AG04449 (cell line): ENCODE data around the gene ASTN2.
"Not testable (repeated sequence)": the region's sequence is repeated elsewhere in the genome, so short reads cannot be mapped to it uniquely, and the experiment has no call there.

Source experiments
- CTCF ChIA-PET: fragments of 350-600 bp; formaldehyde crosslinking; extraction: SDS; loops from one replicate; lab custom pipeline; 2021; ENCODE audit warnings: antibody characterized with exemption; lab: Yijun Ruan, JAX
- POLR2A ChIA-PET: fragments of 400-600, 350-600 bp; formaldehyde crosslinking; extraction: SDS; loops from one replicate; lab custom pipeline; 2020; ENCODE audit warnings: antibody characterized with exemption, inconsistent platforms; lab: Yijun Ruan, JAX
- DNase-seq: peaks from one replicate; pipeline ENCODE4 v3.0.0-alpha.2; 2010; ENCODE audit warnings: low read depth, low spot score
- H3K4me3 ChIP-seq: 2 replicates; pipeline ENCODE4 v1.5.1; 2011; ENCODE audit warnings: low read depth, mild to moderate bottlenecking, control low read depth, low read length
- CTCF ChIP-seq: IDR thresholded peaks from one replicate; pipeline ENCODE4 v1.5.1; 2011; ENCODE audit warnings: mild to moderate bottlenecking, moderate library complexity, low read length, control low read depth, inconsistent platforms; ENCODE audit not compliant: insufficient read depth; ENCODE audit errors: missing control alignments

ASTN2 gene

DNA sequence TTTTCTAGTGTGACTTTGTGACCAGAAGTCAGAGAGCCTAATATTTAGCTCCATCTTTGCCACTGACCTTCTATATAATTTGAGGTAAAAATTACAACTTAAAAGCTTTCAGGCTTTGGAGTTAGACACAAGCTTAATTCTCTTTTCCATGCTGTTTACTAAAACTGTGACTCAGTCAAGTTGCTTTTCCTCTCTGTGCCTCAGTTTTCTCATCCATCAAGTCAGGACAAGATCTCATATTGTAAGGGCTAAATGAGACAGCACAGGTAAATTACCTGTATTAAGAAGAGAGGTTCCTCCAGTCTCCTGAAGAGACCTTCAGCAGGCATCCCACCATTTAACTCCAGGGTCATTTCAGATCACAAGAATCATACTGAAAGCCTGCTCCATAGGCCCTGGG lies 339.2 kb downstream of the ASTN2 start:
- no peak for DNase-seq
- no peak for TF ChIP-seq CTCF
- ChIA-PET CTCF (interaction anchor here (1.3 kb wide), 1 partner anchor 40 kb away, joined by 3 read pairs; no protein-coding TSS in a partner anchor), POLR2A (no interaction called here)
- H3K4me3 ChIP-seq, result no peak overlapping the region

GRCh38 chr9:117074784-117075520 lies 339.9 kb downstream of the ASTN2 start:
- no peak for DNase-seq
- no peak for TF ChIP-seq CTCF
- POLR2A ChIA-PET, result no interaction called here
- CTCF ChIA-PET, result interaction anchor here (1.0 to 1.8 kb wide), 7 partner anchors 9 to 87 kb away, joined by 3 to 9 read pairs (median 3); no protein-coding TSS in a partner anchor
- H3K4me3 ChIP-seq, result no peak overlapping the region

GRCh38 chr9:117074342-117074662 lies 340.6 kb downstream of the ASTN2 start:
- TF ChIP-seq CTCF, result no peak
- ChIA-PET CTCF (interaction anchor here (1.0 to 1.8 kb wide), 7 partner anchors 9 to 337 kb away, joined by 3 to 9 read pairs (median 3); no protein-coding TSS in a partner anchor), POLR2A (no interaction called here)
- no peak overlapping the region for H3K4me3 ChIP-seq
- DNase-seq, result no peak

DNA sequence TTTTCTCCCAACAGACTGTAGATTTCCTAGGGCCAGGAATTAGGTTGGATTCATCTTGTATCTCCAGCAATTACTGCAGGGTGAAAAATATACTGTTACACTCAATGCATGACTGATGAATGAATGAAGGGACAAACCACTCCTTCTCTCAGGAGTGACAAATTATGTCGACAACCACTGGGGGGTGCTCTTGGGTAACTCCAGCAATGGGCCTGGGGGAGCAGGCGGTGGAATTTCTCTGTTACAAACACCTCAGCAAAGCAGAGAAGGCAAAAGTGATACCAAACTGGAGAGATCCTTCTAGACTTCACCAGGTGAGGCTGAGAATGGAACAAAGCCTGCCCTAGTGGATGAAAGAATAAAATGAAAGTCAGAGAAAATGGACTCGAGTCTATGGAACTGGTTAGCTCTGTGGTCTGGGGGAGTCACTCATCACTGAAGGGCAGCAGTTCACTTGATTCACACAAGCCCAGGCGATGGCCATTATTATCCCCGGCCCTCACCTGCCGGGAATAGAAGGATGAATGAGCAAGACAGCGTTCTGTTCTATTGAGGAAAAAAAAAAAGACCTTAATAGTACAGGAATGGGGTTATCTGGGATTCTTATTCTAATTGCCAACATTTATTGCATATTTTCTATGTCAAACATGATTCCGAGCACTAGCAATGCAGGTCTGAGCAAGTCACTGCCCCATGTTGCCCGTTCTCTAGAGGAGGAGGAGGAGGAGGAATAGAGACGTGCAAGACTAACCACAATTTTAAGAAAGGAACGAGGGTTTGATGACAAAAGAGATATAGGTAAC lies 341.1 kb downstream of the ASTN2 start:
- no peak for DNase-seq
- peak; percentile 63 for TF ChIP-seq CTCF
- POLR2A ChIA-PET, result no interaction called here
- H3K4me3 ChIP-seq, result no peak overlapping the region
- CTCF ChIA-PET, result interaction anchor here (1.0 to 1.8 kb wide), 7 partner anchors 10 to 338 kb away, joined by 3 to 9 read pairs (median 3); no protein-coding TSS in a partner anchor

- ChIA-PET CTCF (interaction anchor here (1.0 to 1.4 kb wide), 3 partner anchors 11 to 339 kb away, joined by 3 to 4 read pairs (median 3); no protein-coding TSS in a partner anchor), POLR2A (no interaction called here)
- H3K4me3 ChIP-seq, result no peak overlapping the region
- DNase-seq, result no peak
- no peak for TF ChIP-seq CTCF
Measured at GRCh38 chr9:117073071-117073470, 341.8 kb downstream of the ASTN2 start.

DNA sequence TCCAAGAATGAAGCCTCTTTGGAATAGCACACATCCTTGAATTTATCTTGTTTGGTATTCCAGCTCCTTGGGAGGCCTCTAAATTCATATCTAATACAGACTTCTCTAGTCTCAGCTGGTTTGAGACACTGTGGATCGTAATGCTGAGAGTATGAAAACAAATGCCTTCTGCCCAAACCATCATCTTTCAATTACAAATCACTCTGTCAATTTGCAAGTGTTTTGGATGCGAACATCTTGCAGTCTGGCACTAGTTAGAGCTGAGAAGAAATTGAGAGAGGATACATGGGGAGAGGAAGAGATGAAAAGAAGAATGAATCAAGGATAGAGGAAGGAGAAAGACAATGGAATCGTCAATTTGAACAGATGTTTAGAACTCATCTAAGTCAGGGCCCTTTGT lies 342.6 kb downstream of the ASTN2 start:
- TF ChIP-seq CTCF, result no peak
- H3K4me3 ChIP-seq, result no peak overlapping the region
- no peak for DNase-seq
- CTCF ChIA-PET, result interaction anchor here (1.4 kb wide), 1 partner anchor 12 kb away, joined by 4 read pairs; no protein-coding TSS in a partner anchor
- POLR2A ChIA-PET, result no interaction called here

DNA sequence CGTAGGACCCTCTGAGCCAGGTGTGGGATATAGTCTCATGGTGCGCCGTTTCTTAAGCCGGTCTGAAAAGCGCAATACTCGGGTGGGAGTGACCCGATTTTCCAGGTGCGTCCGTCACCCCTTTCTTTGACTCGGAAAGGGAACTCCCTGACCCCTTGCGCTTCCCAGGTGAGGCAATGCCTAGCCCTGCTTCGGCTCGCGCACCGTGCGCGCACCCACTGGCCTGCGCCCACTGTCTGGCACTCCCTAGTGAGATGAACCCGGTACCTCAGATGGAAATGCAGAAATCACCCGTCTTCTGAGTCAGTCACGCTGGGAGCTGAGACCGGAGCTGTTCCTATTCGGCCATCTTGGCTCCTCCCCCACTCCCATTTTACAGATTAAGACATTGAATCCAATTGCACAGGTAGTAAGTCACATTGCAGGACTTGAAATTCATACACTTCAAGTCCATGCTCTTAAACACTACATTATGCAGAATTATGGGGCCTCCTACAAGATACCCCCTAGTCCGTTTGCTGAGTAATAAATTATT lies 343.1 kb downstream of the ASTN2 start:
- DNase-seq, POLR2A ChIA-PET, H3K4me3 ChIP-seq: not testable (repeated sequence)
- CTCF ChIA-PET, result interaction anchor here (1.4 kb wide), 1 partner anchor 12 kb away, joined by 4 read pairs; no protein-coding TSS in a partner anchor
